Memory B cell (primary cell): ENCODE measurements around the gene SYNDIG1.

Experiments
- ATAC-seq: fragments of 150-1000 bp; cut with Tn5 transposase; 2 replicates; pipeline ENCODE4 v1.10.0; 2021; ENCODE audit warnings: low read depth, mild to moderate bottlenecking, moderate library complexity
- DNase-seq, 2 donors: peaks; one replicate each; pipeline ENCODE4 v3.0.0; 2022; ENCODE audit warnings: low spot score in 2 of 2
- H3K27ac Mint-ChIP-seq: one replicate; pipeline ENCODE4 v1.8.0; 2022; ENCODE audit warnings: mild to moderate bottlenecking, moderate library complexity, mixed read lengths
- H3K27me3 Mint-ChIP-seq: one replicate; pipeline ENCODE4 v1.8.0; 2022; ENCODE audit warnings: mixed read lengths
- H3K36me3 Mint-ChIP-seq: one replicate; pipeline ENCODE4 v1.8.0; 2022; ENCODE audit warnings: mild to moderate bottlenecking, mixed read lengths
- H3K4me1 Mint-ChIP-seq: one replicate; pipeline ENCODE4 v1.8.0; 2022; ENCODE audit warnings: mixed read lengths
- H3K4me3 Mint-ChIP-seq: one replicate; pipeline ENCODE4 v1.8.0; 2022; ENCODE audit warnings: mild to moderate bottlenecking, moderate library complexity, mixed read lengths
- H3K9me3 Mint-ChIP-seq: one replicate; pipeline ENCODE4 v1.8.0; 2022; ENCODE audit warnings: mixed read lengths

Gene SYNDIG1

GRCh38 chr20:24470746-24471582, 1.5 kb downstream of the SYNDIG1 start:
- Mint-ChIP-seq H3K4me3 (no peak overlapping the region), H3K36me3 (no peaks in the 10 kb centered on the region), H3K9me3 (no peaks in the 10 kb centered on the region), H3K4me1 (no peaks in the 10 kb centered on the region), H3K27me3 (peaks cover 5% of the 10 kb centered on the region), H3K27ac (no peak overlapping the region)
- DNase-seq (no peak), ATAC-seq (no peak)

- DNase-seq (no peak), ATAC-seq (no peak)
- no peak overlapping the region for H3K4me3 Mint-ChIP-seq
- no peak overlapping the region for H3K27ac Mint-ChIP-seq
- no peaks in the 10 kb centered on the region for H3K4me1 Mint-ChIP-seq
- no peaks in the 10 kb centered on the region for H3K36me3 Mint-ChIP-seq
- H3K27me3 Mint-ChIP-seq = peaks cover 3% of the 10 kb centered on the region
- H3K9me3 Mint-ChIP-seq = no peaks in the 10 kb centered on the region
Measured at GRCh38 chr20:24472426-24472825, 3.0 kb downstream of the SYNDIG1 start.

DNA sequence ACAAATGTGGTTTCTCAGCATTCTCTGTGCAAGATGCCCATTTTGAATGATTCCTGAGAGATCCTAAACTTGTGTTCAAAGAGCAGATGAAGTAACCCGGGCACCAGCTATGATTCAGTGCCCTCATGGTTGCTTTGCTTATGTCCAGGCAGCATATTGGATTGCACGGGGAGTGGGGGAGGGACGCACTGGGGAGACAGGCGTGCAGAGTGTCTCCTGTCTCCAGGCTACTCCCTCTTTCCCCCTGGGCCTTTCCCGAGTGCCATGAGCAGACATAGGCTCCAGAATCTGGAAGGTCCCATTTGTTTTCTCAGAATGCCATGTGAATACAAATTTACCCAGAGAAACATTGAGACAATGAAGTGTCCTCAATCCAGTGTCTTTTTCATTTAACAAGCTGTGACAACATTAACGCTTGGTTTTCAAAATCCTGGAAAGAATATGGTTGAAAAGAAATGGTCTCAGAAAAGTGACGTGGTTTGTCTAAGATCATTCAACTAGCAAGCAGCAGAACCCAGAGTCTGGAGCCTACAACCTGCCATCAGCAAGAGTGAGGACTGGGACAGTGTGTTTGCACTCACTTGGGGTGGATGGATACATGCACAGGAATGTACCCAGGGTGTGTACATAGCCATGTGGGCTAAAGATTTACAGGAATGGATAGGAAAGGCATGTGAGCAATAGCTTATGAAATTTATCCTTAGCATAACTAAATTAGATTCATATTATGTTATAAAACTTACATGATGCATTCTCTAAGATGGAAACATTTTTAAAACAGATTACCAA, 4.2 kb downstream of the SYNDIG1 start:
- H3K27ac Mint-ChIP-seq = no peak overlapping the region
- no peaks in the 10 kb centered on the region for H3K36me3 Mint-ChIP-seq
- ATAC-seq (no peak), DNase-seq (no peak)
- H3K9me3 Mint-ChIP-seq = no peaks in the 10 kb centered on the region
- H3K27me3 Mint-ChIP-seq = peaks cover 1% of the 10 kb centered on the region
- no peak overlapping the region for H3K4me3 Mint-ChIP-seq
- no peaks in the 10 kb centered on the region for H3K4me1 Mint-ChIP-seq

GRCh38 chr20:24477831-24478547, 8.6 kb downstream of the SYNDIG1 start:
- H3K27ac Mint-ChIP-seq = no peak overlapping the region
- H3K36me3 Mint-ChIP-seq = no peaks in the 10 kb centered on the region
- no peak overlapping the region for H3K4me3 Mint-ChIP-seq
- H3K9me3 Mint-ChIP-seq = no peaks in the 10 kb centered on the region
- peaks cover 5% of the 10 kb centered on the region for H3K27me3 Mint-ChIP-seq
- ATAC-seq (no peak), DNase-seq (no peak)
- H3K4me1 Mint-ChIP-seq = no peaks in the 10 kb centered on the region

DNA sequence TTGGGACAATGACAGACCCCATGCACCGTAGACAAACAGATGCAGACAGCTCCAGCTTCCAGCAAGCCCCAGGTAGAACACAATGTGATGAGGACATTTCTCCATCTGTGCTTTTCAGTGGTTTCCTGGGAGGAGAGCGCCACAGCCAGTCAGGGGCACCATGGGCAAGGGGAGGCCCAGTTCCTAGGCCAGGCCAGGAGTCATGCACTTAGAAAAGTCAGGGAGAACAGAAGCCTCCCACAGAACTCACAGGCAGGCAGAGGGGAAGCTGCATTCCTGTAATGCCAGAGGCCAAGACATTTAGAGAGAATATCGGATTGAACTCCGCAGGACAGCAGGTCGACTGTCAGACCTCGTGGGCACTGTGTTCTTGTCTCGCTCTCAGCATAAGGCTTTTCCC, 9.2 kb downstream of the SYNDIG1 start:
- Mint-ChIP-seq H3K4me1 (no peaks in the 10 kb centered on the region), H3K27ac (no peak overlapping the region), H3K9me3 (no peaks in the 10 kb centered on the region), H3K27me3 (peaks cover 7% of the 10 kb centered on the region), H3K36me3 (no peaks in the 10 kb centered on the region), H3K4me3 (no peak overlapping the region)
- no peak for ATAC-seq
- DNase-seq = no peak

DNA sequence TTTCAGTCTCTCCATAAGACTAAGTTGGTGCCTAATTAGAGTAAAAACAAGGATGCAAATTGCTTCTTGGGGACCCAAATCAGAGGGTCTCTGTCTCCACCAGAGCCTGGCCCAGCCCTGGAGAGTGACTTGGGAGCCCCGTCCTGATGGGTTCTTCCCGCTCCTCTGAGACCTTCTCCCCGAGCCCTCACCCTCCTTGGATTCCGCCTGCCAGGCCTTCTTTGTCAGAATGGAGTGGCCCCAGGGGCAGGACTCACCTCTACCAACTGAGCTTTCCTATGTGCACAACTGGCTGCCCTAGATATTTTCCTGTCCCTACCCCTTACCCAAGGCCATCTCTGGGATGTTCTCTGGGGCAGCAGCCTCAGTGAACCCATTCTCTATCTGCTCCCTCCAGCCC, 9.7 kb downstream of the SYNDIG1 start:
- Mint-ChIP-seq H3K27me3 (peaks cover 8% of the 10 kb centered on the region), H3K27ac (no peak overlapping the region), H3K36me3 (no peaks in the 10 kb centered on the region), H3K4me3 (no peak overlapping the region), H3K4me1 (no peaks in the 10 kb centered on the region), H3K9me3 (no peaks in the 10 kb centered on the region)
- no peak for DNase-seq
- ATAC-seq = no peak

- Mint-ChIP-seq H3K4me3 (no peak overlapping the region), H3K27ac (no peak overlapping the region), H3K4me1 (no peaks in the 10 kb centered on the region), H3K27me3 (peaks cover 8% of the 10 kb centered on the region), H3K36me3 (no peaks in the 10 kb centered on the region), H3K9me3 (no peaks in the 10 kb centered on the region)
- ATAC-seq (no peak), DNase-seq (no peak)
Measured at GRCh38 chr20:24479595-24479994, 10.2 kb downstream of the SYNDIG1 start.

GRCh38 chr20:24480509-24480908, 11.1 kb downstream of the SYNDIG1 start:
- Mint-ChIP-seq H3K4me3 (no peak overlapping the region), H3K27ac (no peak overlapping the region), H3K36me3 (no peaks in the 10 kb centered on the region), H3K4me1 (no peaks in the 10 kb centered on the region), H3K9me3 (no peaks in the 10 kb centered on the region), H3K27me3 (peaks cover 8% of the 10 kb centered on the region)
- no peak for DNase-seq
- ATAC-seq = no peak

GRCh38 chr20:24481173-24481572, 11.7 kb downstream of the SYNDIG1 start:
- no peaks in the 10 kb centered on the region for H3K4me1 Mint-ChIP-seq
- no peak overlapping the region for H3K27ac Mint-ChIP-seq
- no peak overlapping the region for H3K4me3 Mint-ChIP-seq
- peaks cover 8% of the 10 kb centered on the region for H3K27me3 Mint-ChIP-seq
- no peaks in the 10 kb centered on the region for H3K36me3 Mint-ChIP-seq
- ATAC-seq (no peak), DNase-seq (no peak)
- no peaks in the 10 kb centered on the region for H3K9me3 Mint-ChIP-seq

- no peak overlapping the region for H3K4me3 Mint-ChIP-seq
Measured at GRCh38 chr20:24483435-24484080, 14.1 kb downstream of the SYNDIG1 start.

GRCh38 chr20:24484081-24484450, 14.6 kb downstream of the SYNDIG1 start:
- no peak for DNase-seq
- peaks cover under 1% of the 10 kb centered on the region for H3K4me1 Mint-ChIP-seq
- no peaks in the 10 kb centered on the region for H3K9me3 Mint-ChIP-seq
- no peak overlapping the region for H3K4me3 Mint-ChIP-seq
- no peaks in the 10 kb centered on the region for H3K36me3 Mint-ChIP-seq
- peaks cover 8% of the 10 kb centered on the region for H3K27me3 Mint-ChIP-seq
- ATAC-seq = no peak
- no peak overlapping the region for H3K27ac Mint-ChIP-seq

More at GRCh38 chr20:24483435-24484080, 14.1 kb downstream of the SYNDIG1 start:
- DNase-seq (no peak), ATAC-seq (no peak)
- H3K4me1 Mint-ChIP-seq = no peaks in the 10 kb centered on the region
- no peaks in the 10 kb centered on the region for H3K36me3 Mint-ChIP-seq
- H3K9me3 Mint-ChIP-seq = no peaks in the 10 kb centered on the region
- H3K27me3 Mint-ChIP-seq = peaks cover 7% of the 10 kb centered on the region
- H3K27ac Mint-ChIP-seq = no peak overlapping the region

DNA sequence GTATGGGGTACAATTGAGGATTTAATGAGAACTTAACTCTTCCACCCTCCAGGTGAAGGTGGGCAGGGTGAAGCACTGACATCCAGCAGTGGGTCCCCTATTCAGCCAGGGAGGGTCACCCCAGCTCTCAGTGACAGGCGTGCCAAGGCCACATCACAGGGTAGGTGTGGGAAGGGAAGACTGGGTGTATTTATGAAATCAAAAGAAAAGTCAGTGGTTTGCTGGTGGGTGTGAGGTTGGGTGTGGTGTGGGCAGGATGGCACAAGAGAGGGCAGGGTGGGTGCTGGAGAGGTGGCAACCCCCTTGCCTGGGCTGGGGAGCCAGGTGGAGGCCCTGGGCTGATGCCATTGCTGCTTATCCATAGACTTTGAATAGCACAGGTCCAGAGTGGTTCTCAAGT, 16.6 kb downstream of the SYNDIG1 start:
- Mint-ChIP-seq H3K4me1 (peaks cover 5% of the 10 kb centered on the region), H3K9me3 (no peaks in the 10 kb centered on the region), H3K4me3 (no peak overlapping the region), H3K36me3 (no peaks in the 10 kb centered on the region), H3K27me3 (peaks cover 7% of the 10 kb centered on the region), H3K27ac (no peak overlapping the region)
- no peak for ATAC-seq
- DNase-seq = no peak

- H3K4me3 Mint-ChIP-seq = no peak overlapping the region
- DNase-seq (no peak), ATAC-seq (no peak)
- H3K9me3 Mint-ChIP-seq = no peaks in the 10 kb centered on the region
- H3K4me1 Mint-ChIP-seq = peaks cover 5% of the 10 kb centered on the region
- peaks cover 7% of the 10 kb centered on the region for H3K27me3 Mint-ChIP-seq
- no peak overlapping the region for H3K27ac Mint-ChIP-seq
- no peaks in the 10 kb centered on the region for H3K36me3 Mint-ChIP-seq
Measured at GRCh38 chr20:24487240-24487639, 17.8 kb downstream of the SYNDIG1 start.

GRCh38 chr20:24487648-24488047, 18.2 kb downstream of the SYNDIG1 start:
- Mint-ChIP-seq H3K27ac (no peak overlapping the region), H3K36me3 (no peaks in the 10 kb centered on the region)

More at GRCh38 chr20:24487648-24488047, 18.2 kb downstream of the SYNDIG1 start:
- Mint-ChIP-seq H3K4me3 (no peak overlapping the region), H3K27me3 (peaks cover 7% of the 10 kb centered on the region), H3K4me1 (peaks cover 5% of the 10 kb centered on the region), H3K9me3 (no peaks in the 10 kb centered on the region)
- no peak for DNase-seq
- no peak for ATAC-seq
